ENCODE results near the gene ZCCHC9. TPM values are rescaled to one million over a fixed set of nuclear protein-coding genes. Genes with fewer than 3 reads are reported as not detected.
"Not testable (repeated sequence)": the region's sequence is repeated elsewhere in the genome, so short reads cannot be mapped to it uniquely, and the experiment has no call there.

ZCCHC9 gene, protein sequence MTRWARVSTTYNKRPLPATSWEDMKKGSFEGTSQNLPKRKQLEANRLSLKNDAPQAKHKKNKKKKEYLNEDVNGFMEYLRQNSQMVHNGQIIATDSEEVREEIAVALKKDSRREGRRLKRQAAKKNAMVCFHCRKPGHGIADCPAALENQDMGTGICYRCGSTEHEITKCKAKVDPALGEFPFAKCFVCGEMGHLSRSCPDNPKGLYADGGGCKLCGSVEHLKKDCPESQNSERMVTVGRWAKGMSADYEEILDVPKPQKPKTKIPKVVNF
- total RNA-seq: 18.9 and 20.0 TPM in 2 replicates

DNA sequence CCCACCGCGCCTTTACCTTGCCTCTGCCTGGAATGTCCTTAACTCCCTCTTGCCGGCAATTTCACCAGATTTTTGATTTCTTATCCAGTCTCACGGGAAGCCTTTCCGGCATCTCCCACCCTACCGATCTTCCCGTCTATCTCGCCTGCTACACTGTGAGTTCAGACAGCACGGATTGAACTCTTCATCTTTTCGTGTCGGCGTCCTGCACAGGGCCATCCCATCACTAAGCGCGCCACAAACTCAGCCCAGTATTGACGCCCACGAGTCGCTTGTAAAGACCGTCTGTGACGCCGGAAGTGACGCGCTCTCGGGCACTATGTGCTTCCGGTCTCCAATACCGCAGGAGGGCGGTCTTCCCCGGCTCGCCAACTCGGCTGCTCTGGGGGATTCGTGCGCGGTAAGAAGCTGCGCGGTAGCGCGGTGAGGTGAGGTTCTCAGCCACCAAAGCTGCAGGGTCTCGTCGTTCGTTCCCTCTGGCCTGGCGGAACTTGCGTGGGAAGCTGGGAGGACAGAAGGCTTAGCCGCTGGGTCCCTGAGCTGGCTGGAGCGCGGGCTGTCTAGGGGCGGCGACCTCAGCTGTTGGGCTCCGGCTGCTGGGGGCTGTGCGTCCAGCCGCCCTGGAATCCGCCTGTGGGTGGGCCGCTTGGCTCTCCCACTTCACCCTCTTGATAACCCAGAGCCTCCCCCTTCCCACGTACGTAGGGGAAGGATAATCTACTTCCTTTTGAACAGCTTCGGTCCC, at the start of gene ZCCHC9:
ZCCHC9 (plus strand) TSS at position 317 of the 745 bp plus-strand sequence. CDS start 3,171 bp downstream, outside the sequence.
- TF ChIP-seq, protein P1, sequence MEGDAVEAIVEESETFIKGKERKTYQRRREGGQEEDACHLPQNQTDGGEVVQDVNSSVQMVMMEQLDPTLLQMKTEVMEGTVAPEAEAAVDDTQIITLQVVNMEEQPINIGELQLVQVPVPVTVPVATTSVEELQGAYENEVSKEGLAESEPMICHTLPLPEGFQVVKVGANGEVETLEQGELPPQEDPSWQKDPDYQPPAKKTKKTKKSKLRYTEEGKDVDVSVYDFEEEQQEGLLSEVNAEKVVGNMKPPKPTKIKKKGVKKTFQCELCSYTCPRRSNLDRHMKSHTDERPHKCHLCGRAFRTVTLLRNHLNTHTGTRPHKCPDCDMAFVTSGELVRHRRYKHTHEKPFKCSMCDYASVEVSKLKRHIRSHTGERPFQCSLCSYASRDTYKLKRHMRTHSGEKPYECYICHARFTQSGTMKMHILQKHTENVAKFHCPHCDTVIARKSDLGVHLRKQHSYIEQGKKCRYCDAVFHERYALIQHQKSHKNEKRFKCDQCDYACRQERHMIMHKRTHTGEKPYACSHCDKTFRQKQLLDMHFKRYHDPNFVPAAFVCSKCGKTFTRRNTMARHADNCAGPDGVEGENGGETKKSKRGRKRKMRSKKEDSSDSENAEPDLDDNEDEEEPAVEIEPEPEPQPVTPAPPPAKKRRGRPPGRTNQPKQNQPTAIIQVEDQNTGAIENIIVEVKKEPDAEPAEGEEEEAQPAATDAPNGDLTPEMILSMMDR (conservative IDR thresholded peaks at IDR 0.05; ENCODE audit: low read depth, low read length): peak; percentile 33
- H3K4me3 ChIP-seq (ENCODE audit: low read depth, low read length): peak within 1 kb of the TSS; percentile 73
- DNase-seq (ENCODE audit: low read depth): peak; percentile 73

DNA sequence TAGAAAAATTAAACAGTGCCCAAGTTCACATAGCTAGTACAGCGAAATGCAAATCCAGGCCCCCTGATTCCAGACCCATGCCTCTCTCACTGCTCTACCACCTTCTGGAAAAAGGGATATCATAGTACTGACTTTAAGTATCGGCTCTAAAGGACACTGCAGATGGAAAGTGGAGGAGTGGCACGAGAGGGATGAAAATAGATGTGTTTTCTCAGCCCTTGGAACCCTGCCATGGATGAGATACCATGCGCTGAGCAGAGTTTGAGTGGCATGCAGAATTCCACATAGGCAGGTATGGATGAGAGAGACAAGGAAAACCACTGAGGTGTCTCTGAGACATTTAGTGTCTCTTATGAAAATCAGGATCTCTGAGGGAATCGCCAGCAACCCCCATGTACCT, 49.5 kb upstream of the ZCCHC9 start:
- no peak for DNase-seq (ENCODE audit: low read depth)
- H3K4me3 ChIP-seq (ENCODE audit: low read depth, low read length): no peak overlapping the region
- TF ChIP-seq, protein P1 (conservative IDR thresholded peaks at IDR 0.05; ENCODE audit: low read depth, low read length): no peak

DNA sequence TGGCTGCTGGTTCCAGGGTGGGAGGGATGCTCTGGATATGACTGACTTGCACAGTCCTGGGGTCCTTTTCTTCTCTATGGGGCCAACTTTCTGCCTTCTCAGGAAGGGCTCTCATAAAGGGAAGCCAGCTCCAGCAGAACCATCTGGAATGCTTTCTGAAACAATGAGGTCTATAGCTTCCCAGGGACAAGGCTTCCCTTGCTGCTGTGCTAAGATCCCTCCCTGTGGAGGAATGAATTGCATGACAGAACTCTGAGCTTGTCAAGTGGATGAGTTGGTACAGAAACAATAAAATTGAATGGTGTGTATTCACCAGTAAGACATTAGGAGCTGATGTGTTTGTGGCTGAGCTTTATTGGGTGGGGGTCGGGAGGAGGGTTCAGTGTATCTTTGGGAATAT, 48.5 kb upstream of the ZCCHC9 start:
- TF ChIP-seq, protein P1 (conservative IDR thresholded peaks at IDR 0.05; ENCODE audit: low read depth, low read length): no peak
- no peak for DNase-seq (ENCODE audit: low read depth)
- H3K4me3 ChIP-seq (ENCODE audit: low read depth, low read length): no peak overlapping the region

DNA sequence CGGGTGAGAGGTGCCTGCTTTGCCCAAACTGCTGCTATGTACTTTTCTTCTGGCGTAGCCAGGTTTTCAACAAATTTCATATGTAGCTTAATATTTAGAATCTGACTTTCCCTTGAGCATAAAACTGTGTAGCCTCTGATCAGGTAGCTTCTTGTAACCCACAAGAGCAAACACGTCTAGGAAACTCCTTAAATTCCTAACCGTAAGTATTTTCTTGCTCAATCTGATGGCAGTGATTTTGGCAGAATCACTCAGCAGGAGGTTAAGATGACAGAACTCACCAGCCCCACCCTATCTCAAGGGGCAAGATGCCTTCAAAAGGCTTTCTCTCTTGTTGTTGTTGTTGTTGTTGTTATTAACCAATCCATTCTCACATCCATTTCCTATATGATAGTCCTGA, 47.5 kb upstream of the ZCCHC9 start:
- no peak overlapping the region for H3K4me3 ChIP-seq (ENCODE audit: low read depth, low read length)
- TF ChIP-seq, protein P1 (conservative IDR thresholded peaks at IDR 0.05; ENCODE audit: low read depth, low read length): no peak
- DNase-seq (ENCODE audit: low read depth): no peak

DNA sequence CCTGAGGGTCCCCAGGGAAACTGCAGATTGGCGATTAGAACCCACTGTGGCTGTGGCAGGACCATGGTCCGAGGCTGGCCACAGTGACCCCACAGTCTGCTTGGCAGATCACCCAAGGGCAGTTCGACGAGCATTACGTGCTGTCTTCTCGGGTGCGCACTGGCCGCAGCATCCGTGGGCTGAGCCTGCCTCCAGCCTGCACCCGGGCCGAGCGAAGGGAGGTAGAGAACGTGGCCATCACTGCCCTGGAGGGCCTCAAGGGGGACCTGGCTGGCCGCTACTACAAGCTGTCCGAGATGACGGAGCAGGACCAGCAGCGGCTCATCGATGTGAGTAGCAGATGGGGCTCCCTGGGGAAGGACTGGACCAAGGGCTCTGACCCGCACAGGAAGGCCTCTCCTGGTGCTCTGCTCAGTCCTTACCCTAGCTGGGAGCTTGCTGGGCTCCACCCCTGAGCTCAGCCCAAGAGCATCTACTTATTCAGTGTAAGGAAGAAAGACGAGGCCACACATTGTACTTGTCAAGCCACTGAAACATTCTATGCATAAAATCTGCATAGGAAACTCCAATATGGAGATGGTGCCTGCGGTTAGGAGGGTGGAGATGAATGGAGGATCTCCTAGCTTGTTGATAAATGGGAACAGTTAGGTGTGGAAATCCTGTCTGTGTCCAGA, 46.4 kb upstream of the ZCCHC9 start:
- no peak for DNase-seq (ENCODE audit: low read depth)
- TF ChIP-seq, protein P1 (conservative IDR thresholded peaks at IDR 0.05; ENCODE audit: low read depth, low read length): no peak
- no peak overlapping the region for H3K4me3 ChIP-seq (ENCODE audit: low read depth, low read length)

DNA sequence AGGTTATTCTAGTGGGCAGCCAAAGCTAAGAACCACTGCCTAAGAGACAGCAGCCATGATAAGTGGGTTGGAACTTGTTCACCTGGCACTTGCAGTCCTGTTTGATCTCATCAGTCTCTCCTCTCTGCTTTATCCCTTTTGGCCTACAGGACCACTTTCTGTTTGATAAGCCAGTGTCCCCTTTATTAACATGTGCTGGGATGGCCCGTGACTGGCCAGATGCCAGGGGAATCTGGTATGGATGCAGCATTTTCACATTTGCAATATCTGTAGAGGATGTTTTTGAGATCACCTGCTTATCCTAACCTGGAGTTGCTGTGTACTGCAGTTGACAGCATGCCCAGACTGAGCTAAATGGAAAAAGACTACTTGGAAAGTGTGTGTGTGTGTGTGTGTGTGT, 44.6 kb upstream of the ZCCHC9 start:
- TF ChIP-seq, protein P1 (conservative IDR thresholded peaks at IDR 0.05; ENCODE audit: low read depth, low read length): no peak
- no peak for DNase-seq (ENCODE audit: low read depth)

DNA sequence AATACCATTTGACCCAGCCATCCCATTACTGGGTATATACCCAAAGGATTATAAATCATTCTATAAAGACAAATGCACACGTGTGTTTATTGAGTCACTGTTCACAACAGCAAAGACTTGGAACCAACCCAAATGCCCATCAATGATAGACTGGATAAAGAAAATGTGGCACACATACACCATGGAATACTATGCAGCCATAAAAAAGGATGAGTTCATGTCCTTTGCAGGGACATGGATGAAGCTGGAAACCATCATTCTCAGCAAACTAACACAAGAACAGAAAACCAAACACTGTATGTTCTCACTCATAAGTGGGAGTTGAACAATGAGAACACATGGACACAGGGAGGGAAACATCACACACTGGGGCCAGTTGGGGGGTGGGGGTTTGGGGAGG, 38.6 kb upstream of the ZCCHC9 start:
- not testable (repeated sequence) for H3K4me3 ChIP-seq (ENCODE audit: low read depth, low read length); DNase-seq (ENCODE audit: low read depth)

More for the DNA sequence above, 44.6 kb upstream of the ZCCHC9 start:
- H3K4me3 ChIP-seq (ENCODE audit: low read depth, low read length): no peak overlapping the region
